HG02852 (cell line): Measurements from ENCODE around the gene TEKT2.
A peak's percentile ranks its signal among the peaks of the same experiment; 100 is the strongest.

Experiments used
- ATAC-seq: cut with Tn5 transposase; IDR thresholded peaks from one replicate; pipeline ENCODE4 v1.9.1; 2021; ENCODE audit warnings: mild to moderate bottlenecking, moderate library complexity; ENCODE audit not compliant: unreplicated experiment

Gene TEKT2

DNA sequence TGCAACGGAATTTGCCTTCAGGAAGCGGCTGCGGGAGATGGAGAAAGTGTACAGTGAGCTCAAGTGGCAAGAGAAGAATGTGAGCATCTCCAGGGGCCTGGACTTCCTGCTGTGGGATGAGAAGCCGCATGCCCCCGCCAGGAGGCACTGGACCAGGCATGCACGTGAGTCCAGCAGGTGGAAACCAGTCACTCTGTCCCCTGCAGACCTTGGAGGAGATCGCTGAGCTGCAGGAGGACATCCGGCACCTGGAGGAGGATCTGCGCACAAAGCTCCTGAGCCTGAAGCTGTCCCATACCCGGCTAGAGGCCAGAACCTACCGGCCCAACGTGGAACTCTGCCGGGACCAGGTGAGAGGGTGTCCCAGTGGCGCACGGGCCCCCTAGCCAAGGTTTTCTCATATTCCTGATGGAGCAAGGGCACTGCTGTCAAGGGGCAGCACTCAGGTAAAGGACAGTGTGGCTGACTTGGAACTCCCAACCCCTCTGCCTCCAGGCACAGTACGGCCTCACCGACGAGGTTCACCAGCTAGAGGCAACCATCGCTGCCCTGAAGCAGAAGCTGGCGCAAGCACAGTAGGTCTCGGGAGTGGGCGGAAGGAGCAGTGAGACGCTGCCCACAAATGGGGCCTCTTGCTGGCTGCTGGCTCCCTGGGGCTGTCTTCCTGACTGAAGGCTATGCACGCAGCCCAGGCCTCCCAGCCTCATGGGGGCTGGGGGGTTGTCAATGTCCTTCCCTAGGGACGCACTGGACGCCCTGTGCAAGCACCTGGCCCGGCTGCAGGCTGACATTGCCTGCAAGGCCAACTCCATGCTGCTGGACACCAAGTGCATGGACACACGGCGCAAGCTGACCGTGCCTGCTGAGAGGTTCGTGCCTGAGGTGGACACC, 3.6 kb downstream of the TEKT2 start:
- no peak for ATAC-seq

DNA sequence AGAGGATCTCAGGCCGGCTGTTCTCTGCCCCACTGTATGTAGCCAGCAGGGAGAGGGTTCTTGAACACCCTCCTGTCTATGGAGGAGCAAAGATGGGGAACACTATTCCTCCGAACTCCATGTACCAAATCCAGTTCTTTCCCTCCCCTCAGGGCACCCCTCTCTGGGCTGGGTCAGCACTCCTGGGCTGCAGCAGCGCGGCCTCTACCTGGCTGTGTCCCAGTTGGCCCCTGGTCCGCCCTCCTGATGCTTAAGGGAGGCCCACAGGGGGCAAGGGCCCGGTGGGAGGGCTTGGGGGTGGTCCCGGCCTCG, 4.3 kb downstream of the TEKT2 start:
- ATAC-seq = peak; percentile 22

DNA sequence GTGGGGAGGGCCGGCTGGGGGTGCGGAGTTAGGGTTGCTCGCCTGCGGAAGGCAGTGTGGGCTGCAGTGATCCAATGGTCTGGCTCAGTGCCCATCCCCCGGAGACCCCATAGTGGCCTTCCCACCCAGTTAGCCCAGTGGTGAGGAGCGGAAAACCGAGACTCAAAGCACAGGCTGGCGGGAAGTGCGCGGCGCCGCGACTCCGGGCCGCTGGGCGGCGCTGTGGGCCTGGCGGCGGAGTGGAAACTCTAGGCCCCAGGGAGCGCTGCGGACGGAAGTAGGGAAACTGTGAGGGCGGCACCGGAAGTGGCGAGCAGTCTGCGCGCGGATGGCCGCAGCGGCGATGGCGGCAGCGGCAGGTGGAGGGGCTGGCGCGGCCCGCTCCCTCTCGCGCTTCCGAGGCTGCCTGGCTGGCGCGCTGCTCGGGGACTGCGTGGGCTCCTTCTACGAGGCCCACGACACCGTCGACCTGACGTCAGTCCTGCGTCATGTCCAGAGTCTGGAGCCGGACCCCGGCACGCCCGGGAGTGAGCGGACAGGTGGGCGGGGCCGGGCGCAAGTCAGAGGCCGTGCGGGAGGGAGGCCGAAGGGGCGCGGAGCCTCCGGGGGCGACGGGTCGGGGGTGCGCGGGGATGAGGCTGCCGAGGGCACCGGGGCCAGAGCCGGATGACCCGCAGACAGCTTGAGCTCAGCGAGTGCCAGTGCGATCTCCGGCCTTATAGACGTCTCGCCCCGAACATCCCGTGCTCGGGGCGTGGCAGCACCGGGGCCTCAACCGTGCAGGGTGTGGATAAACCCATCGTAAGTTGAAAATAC, 4.9 kb downstream of the TEKT2 start, which contains the start of gene ADPRS:
ADPRS (plus strand) TSS at position 316 of the 816 bp plus-strand sequence; CDS start at position 329, 13 bp downstream.
- peak; percentile 68 for ATAC-seq

DNA sequence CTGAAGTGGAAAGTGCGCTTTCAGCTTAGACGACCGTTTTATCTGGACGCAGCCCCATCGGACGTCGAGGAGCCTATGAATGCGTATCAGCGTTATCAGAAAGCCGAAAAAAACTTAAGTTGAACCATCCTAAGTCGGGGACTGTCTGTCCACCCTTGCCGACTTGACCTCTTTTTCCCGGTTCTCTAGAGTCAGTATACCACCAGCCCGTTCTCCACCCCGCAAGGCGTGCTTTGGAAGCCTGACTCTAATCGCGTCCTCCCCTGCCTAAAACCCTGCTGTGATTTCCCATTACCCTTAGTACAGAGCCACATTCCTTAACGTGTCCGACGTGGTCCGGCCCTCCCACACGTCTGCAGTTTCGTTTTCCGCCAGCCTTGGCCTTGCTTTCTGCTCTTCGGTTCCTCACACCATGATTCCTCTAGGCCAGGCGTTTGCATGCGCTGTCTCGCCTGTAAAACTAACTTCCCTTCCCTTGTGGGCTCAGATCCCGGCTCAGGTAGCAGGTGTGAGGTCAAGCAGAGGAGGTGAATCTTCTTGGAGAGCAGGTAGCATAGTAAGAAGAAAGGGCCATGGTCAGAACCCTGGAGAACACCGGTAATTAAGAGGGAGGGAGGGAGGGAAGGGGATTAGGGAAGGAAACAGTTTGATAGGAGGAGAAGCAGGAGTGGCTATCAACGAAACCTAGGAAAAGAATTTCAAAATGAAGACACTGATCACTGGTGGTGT, 5.7 kb downstream of the TEKT2 start:
- ATAC-seq = no peak

DNA sequence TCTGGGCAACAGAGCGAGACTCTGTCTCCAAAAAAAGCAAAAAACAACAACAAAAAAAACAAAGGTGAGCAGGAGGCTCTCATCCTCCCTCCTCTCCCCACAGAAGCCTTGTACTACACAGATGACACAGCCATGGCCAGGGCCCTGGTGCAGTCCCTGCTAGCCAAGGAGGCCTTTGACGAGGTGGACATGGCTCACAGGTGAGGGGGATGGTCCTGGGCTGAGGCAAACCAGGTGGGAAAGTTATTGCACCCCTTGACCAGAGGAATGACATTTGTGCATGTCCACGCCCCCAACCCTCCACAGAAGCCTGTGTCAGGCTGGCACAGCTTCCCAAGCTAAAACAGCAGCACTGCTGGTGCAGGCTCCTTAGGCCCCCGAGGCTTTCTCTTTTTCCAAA, 7.2 kb downstream of the TEKT2 start:
- no peak for ATAC-seq

DNA sequence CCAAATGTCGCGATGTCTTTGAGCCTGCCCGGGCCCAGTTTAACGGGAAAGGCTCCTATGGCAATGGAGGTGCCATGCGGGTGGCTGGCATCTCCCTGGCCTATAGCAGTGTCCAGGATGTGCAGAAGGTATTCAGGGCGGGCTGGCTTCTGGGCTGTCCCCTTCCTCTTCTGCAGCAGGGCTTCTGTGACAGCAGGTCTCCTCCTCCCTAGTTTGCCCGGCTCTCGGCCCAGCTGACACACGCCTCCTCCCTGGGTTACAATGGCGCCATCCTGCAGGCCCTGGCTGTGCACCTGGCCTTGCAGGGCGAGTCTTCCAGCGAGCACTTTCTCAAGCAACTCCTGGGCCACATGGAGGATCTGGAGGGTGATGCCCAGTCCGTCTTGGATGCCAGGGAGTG, 7.8 kb downstream of the TEKT2 start:
- ATAC-seq = no peak

DNA sequence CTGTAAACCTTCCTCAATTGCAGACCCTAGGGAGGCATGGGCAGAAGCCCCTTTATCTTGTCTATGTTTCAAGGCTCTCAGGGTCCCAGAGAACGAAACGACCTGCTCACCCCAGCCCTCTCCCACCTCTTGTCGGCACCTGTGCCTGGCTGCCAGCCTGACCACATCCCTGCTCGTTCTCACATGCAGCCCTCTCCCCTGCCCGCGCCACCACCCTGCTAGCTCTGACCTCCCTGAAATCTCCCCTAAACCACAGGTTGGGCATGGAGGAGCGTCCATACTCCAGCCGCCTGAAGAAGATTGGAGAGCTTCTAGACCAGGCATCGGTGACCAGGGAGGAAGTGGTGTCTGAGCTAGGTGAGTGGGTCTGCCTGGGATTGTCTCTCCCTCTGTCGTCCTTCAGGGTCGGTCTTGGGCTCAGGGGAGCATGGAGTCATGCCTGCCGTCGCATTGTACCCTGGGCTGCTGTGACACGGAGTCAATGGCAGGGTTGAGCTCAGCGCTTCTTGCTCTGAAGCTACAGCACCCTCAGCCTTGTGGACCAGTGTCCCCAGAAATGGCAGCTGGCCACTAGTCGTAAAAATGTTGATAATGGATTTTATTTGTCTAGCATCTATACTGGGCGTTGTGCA, 8.4 kb downstream of the TEKT2 start:
- ATAC-seq = no peak

DNA sequence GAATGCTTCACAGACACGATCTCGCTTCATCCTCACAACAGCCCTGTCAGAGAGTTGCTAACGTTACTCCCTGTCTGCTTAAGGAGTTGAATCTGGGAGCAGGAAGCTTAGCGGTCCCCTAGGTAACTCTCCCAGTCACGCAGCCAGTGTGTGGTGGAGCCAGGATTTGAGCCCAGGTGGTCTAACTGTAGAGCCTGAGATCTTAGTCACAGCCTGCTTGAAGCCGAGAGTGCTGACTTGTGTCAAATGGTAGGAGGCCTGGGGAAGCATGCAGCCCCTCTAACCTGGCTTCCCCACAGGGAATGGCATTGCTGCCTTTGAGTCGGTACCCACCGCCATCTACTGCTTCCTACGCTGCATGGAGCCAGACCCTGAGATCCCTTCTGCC, 8.9 kb downstream of the TEKT2 start:
- ATAC-seq = no peak

DNA sequence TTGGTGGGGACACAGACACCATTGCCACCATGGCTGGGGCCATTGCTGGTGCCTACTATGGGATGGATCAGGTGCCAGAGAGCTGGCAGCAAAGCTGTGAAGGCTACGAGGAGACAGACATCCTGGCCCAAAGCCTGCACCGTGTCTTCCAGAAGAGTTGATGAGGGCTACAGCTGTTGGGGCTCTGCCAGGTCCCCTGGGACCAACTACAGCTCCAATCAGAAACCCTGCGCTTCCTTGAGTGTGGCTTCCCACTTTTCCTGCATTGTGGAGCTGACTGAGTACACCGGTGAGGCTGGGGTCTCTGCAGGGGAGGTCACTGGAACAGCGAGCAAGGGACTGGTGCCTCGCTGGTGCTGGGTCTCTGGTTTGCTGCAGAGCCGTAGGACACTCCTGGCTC, 9.3 kb downstream of the TEKT2 start:
- no peak for ATAC-seq

DNA sequence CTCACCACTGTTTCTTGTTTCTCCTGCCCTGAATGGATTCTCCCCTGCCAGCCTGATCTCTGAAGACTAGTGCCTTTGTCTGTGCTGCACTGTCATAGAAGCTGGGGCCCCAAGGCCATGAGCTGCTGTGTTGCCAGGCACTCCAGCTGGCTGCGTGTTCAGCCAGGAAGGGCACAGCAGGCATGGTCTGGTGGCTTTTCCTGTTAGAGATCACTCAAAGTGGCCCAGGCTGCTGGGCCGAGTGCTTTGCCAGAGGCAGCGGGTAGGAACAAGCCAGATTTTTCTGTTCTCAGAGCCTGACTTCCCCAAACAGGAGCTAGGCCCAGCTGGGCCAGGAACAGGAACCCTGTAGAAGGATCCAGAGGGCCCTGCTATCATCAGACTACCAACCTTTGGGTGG, 10.0 kb downstream of the TEKT2 start:
- ATAC-seq = no peak

DNA sequence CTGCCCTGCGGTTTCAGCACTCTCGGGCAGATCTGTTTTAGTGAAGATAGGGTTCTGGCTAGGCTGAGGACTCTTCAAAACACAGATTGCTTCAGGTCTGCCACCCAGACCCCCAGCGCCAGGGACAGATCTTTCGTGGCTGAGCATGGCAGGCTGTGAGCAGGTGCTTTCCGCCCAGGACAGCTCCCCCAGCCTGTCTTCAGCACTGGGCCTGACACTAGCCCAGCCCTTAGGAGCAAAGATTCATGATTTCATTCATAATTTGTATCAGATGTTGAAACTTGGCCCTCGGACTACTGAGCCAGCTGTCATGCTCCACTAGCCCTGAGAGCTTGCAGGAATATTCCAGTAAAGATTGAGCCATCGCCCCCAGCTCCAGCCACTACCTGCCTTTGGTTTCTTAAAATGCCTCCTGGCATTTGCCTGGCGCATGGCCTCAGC, 10.7 kb downstream of the TEKT2 start:
- ATAC-seq = no peak

DNA sequence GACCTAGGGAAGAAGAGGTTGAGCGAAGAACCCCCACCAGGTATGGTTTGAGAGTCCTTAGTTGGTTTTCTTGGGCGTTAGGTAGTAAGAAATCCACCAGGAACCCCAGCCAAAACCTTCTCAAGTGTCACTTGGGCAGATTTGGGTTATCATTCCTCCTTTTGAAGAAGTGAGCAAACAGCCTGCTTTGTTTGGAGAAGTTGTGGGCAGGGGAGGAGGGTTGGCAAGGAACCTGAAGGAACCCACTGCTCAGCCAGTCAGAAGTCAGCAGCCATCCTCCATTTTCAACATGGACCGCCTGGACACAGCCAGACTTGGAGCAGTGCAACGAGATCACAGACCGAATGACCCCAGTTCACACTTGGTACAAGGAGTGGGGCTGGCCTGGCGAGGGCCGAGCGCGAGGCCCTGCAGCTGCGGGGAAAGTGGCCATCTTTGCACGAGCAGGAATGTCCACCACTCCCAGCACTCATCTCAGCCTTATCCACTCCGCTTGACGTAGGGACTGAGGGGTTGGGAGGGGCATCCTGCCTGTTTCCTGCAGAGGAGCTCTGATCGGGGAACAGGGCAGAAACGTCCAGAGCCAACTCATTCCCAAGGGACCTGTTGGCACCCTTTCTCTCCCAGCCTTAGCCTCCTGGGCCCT, 12.0 kb downstream of the TEKT2 start:
- no peak for ATAC-seq

DNA sequence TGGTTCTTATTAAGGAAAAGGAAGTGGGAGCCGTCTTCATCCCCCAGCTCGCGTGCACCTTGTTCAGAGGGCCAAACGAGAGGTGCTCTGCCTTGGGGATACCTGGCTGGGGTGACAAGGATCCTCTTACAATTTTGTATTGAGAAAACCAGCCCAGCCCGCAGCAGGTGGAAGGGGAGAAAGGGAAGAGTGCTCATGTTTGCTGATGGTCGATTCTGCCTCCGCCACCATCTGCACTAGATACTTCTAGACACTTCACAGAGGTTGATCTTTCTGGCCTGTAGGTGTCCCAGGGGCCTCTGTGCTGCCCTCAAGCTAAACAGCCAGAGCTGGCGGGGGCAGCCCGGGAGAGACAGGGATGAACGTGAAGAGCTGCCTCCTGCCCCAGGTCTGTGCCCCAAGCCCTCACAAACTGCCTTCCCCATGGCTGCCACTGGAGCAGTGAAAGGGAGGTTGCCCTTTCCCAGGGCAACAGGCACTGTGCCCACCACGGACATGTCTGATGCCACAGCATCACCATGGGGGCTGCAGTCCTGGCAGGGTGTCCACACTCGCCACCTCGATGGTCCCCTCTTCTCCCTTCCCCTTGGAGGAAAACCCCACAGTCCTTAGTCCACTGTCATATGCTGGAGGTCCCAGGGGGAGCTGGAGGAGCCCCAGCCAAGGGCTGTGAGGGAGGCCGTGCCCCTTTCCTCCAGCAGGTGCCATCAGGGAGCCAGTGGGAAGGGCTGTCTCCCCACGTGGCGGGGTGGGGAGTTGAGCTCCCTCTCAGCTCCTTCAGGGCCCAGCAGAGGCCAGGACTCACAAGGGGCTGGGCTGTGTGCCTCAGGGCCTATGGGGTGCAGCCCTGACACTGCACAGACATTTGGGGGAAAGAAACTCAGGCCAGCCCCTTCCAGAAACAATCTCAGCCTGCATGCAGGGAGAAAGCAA, 12.9 kb downstream of the TEKT2 start:
- ATAC-seq = no peak

DNA sequence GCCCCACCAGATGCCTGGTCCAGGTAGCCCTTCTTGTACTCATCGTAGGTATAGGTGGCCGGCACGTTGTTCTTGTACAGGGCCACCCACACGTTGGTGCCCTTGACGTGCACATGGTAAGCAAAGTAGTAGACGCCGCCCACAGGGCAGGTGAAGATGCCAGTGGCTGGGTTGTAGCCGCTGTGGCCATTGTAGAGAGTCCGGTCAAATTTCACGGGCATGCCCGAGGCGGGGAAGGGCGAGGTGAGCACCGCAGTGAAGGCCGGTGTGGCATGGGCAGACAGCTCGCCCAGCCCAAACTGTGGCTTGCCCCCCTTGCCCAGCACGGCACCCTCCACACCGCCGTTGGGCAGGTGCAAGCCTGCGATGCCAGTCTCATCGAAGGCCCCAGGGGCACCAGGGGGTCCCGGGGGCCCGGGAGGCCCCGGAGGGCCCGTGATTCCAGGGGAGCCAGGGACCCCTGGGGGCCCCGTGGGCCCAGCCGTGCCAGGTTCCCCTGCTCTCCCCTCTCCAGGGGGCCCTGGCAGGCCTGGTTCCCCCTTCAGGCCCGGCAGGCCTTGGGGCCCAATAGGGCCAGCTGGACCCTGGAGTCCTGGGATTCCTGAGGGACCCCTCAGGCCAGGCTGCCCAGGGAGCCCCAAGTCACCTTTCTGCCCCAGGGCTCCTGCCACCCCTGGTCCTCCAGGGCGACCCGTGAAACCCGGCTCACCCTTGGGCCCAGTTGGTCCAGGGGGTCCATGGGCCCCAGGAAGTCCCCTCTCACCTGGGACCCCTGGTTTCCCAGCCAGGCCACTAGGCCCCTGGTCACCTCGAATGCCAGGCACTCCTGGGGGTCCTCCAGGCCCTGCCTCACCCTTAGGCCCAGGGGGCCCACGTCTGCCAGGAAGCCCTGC, 14.0 kb downstream of the TEKT2 start:
- no peak for ATAC-seq

DNA sequence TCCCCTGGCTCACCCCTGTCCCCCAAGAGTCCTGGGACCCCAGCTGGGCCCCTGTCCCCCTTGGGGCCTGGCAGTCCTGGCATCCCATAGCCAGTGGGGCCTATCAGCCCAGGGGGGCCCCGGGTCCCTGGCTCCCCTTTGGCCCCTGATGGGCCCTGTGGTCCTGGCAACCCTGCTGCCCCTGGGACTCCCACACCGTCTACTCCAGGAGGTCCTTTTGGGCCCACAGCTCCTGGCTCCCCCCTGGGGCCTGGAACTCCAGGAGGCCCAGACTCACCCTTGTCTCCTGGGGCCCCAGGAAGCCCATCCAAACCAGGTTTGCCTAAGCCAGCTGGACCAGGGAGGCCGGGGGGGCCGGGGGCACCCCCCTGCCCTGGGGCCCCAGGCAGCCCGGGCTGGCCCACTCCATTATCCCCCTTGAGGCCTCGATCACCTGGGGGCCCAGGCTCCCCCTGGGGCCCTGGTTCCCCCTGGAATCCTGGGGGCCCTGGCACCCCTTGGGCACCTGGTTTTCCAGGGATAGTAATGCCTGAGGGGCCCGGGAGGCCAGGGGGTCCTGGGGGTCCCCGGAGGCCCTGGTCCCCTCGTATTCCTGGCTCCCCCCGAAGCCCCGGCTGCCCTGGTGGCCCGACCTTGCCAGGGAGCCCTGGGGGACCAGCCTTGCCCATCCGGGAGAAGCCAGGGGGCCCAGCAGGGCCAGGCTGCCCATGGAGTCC, 14.9 kb downstream of the TEKT2 start:
- no peak for ATAC-seq

DNA sequence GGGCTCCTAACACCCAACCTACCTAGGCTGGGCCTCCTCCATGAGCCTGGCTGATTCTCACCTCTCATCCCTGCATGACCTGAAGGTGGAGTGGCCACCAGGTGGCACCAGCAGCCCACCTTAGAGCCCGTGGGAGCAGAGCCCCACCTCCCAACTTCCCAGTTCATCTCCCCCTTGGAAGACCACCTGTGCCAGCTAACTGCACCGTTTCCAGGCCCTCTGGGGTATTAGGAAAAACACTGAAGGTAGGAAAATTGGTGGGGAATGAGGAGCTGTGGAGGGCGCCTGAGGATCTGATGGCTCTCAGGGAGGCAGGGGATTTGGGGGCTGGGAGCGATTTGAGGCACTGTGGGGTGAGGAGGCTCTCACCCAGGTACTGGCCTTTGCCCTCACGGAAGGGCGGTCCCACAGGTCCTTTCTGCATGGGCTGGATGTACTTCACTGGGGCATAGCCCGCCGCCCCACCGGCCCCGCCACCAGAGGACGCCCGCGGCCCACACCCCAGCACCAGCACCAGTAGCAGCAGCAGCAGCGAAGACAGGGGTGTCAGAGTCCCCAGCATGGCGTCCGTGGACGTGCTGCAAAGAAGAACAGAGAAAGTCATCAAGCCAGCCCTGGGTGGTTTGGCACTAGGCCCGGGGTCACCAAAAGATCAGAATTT, 15.9 kb downstream of the TEKT2 start:
- ATAC-seq = no peak

DNA sequence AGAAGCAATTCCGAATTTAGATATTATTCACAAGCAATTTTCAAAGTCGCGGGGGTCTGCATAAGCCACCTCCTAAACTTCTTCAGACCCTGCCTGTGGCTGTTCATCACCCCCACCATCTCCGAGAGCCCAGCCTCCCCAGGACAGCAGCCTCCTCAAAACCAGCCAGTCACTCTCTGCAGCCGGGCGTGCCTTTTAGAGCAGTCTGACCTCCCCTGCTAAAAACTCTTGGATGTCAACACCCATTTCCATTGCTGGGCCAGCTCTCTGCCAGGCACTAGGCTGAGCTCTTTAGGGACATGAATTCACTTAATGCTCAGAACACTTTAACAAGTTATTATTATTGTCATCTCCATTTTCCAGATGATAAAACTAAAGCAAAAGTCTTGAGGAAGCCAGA, 16.5 kb downstream of the TEKT2 start:
- no peak for ATAC-seq
